HG02759 (cell line): ENCODE data around the gene SYNPO2.
"Not testable (repeated sequence)": the region's sequence is repeated elsewhere in the genome, so short reads cannot be mapped to it uniquely, and the experiment has no call there.

ENCODE experiments used
- ATAC-seq: cut with Tn5 transposase; IDR thresholded peaks from one replicate; pipeline ENCODE4 v1.9.1; 2021; ENCODE audit warnings: mild to moderate bottlenecking, moderate library complexity; ENCODE audit not compliant: unreplicated experiment

SYNPO2 gene

DNA sequence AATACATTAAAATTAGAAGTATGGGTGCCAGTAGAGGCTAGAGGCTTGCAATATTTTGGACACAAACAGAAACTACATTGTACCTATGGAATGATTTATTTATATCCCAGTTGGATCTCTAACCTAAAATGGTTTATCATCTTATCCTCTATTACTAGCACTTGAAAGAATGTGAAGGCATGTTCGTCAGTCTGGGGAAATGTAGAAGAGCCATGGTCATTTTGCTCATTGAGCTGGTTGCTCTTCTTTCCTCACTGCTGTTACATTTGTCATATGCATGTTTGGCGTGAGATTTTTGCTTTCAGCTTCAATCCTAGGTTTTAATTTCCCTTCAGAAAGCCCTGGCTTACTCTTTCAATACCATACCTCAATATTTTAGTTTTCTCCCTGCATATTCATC is 164.6 kb downstream of the SYNPO2 start:
- ATAC-seq, result no peak

GRCh38 chr4:119053997-119054396 is 165.3 kb downstream of the SYNPO2 start:
- no peak for ATAC-seq

DNA sequence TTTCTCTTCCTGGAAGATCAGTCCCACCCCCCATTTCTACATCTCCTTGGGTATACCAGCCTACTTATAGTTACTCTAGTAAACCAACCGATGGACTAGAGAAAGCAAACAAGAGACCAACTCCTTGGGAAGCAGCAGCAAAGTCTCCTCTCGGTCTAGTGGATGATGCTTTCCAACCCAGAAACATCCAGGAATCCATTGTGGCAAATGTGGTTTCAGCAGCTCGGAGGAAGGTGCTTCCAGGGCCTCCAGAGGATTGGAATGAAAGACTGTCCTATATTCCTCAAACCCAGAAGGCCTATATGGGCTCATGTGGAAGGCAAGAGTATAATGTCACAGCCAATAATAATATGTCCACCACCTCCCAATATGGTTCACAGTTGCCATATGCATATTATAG is 168.8 kb downstream of the SYNPO2 start:
- ATAC-seq, result no peak

- ATAC-seq, result no peak
These were observed 170.6 kb downstream of the SYNPO2 start for GRCh38 chr4:119059221-119059620.

DNA sequence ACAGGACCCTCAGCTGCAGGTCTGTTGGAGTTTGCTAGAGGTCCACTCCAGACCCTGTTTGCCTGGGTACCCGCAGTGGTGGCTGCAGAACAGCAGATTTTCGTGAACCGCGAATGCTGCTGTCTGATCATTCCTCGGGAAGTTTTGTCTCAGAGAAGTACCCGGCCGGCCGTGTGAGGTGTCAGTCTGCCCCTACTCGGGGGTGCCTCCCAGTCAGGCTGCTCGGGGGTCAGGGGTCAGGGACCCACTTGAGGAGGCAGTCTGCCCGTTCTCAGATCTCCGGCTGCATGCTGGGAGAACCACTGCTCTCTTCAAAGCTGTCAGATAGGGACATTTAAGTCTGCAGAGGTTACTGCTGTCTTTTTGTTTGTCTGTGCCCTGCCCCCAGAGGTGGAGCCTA is 178.5 kb downstream of the SYNPO2 start:
- not testable (repeated sequence) for ATAC-seq

DNA sequence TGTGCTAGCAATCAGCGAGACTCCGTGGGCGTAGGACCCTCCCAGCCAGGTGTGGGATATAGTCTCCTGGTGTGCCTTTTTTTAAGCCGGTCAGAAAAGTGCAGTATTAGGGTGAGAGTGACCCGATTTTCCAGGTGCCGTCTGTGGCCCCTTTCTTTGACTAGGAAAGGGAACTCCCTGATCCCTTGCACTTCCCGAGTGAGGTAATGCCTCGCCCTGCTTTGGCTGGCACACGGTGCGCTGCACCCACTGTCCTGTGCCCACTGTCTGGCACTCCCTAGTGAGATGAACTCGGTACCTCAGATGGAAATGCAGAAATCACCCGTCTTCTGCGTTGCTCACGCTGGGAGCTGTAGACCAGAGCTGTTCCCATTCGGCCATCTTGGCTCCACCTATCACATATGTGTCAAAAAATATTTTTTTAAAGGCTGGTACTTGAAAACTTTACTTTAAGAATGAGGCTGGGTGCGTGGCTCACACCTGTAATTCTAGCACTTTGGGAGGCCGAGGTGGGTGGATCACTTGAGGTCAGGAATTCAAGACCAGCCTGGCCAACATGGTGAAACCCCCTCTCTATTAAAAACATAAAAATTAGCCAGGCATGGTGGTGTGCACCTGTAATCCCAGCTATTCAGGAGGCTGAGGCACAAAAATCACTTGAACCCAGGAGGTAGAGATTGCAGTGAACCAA is 179.2 kb downstream of the SYNPO2 start:
- ATAC-seq, result not testable (repeated sequence)

DNA sequence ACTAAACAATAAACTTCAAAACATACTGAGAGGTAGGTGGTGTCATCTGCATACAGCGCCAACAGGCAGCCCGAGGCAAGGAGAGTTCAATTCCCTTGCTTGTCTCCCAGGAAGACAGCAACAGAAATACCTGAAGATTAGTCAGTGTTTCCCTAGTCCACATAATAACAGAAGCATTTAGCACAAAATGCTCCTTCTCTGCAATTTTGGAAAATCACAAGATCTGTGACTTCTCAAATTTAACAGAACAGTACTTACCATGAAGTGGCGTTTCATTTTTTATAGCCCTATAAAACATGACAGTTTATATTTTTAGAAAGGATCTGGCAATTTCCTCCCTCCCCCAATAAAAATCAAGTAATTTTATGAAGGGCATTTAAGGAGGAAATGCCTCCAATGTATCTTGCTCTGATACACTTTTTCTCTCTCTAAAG is 179.9 kb downstream of the SYNPO2 start:
- ATAC-seq, result no peak

DNA sequence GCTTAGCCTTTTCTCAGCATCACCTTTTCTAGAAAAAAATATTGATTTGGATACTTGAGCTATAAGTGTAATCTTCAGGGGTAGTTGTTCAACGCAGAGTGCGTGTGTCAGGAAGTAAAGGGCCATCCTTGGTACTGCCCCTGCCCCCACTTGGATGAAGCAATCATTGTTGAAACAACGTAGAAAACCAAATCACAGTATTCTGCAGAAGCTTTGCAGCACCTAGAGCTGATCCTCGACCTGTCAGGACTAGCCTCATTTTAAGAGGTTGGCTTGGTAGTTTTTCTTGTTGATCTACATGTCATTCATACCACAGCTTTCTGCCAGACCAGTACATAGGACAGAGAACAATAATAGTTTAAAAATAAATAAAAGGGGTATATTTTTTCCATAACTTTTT is 181.6 kb downstream of the SYNPO2 start:
- no peak for ATAC-seq

GRCh38 chr4:119080721-119081541 is 192.3 kb downstream of the SYNPO2 start:
- ATAC-seq, result no peak

GRCh38 chr4:119081542-119081859 is 192.8 kb downstream of the SYNPO2 start:
- no peak for ATAC-seq

- ATAC-seq, result no peak
These were observed 193.3 kb downstream of the SYNPO2 start for GRCh38 chr4:119081943-119082342.

DNA sequence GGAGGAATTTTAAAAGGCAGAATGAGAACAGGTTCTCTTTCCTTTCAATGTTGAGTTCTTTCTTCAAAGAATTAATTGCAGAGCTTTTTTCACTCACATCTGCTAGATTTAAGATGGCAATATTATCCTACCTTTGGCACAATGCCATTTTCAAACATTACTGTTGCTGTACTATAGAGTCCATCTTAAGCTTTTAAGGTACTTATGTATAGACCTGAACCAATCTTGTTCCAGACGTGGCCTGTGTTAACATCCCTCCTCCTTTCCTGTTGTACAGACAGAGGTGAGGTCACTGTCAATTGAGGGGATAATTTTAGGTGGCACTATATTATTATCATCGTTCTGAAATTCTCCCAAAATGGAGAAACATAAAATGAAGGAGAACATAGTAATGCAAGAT is 194.0 kb downstream of the SYNPO2 start:
- no peak for ATAC-seq

GRCh38 chr4:119084513-119084912 is 195.9 kb downstream of the SYNPO2 start:
- no peak for ATAC-seq

- ATAC-seq, result no peak
These were observed 198.5 kb downstream of the SYNPO2 start for GRCh38 chr4:119087121-119087520.

DNA sequence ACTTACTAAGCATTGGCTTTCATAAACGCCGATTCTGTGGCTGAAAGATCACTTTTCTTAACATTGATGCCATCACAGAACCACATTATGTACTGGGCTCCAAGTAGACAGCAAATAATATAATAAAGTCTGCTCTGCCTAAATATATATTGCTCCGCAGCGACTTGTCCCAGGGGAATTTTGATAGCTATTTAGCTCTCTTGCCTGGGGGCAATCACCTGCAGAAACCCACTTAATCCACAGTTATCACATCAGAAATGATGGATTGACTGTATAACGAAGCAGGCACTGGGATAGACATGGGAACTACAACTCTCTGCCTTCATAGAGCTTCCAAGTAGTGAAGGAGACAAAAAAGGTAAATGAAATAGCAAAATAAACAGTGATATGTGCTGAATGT is 199.0 kb downstream of the SYNPO2 start:
- ATAC-seq, result no peak

DNA sequence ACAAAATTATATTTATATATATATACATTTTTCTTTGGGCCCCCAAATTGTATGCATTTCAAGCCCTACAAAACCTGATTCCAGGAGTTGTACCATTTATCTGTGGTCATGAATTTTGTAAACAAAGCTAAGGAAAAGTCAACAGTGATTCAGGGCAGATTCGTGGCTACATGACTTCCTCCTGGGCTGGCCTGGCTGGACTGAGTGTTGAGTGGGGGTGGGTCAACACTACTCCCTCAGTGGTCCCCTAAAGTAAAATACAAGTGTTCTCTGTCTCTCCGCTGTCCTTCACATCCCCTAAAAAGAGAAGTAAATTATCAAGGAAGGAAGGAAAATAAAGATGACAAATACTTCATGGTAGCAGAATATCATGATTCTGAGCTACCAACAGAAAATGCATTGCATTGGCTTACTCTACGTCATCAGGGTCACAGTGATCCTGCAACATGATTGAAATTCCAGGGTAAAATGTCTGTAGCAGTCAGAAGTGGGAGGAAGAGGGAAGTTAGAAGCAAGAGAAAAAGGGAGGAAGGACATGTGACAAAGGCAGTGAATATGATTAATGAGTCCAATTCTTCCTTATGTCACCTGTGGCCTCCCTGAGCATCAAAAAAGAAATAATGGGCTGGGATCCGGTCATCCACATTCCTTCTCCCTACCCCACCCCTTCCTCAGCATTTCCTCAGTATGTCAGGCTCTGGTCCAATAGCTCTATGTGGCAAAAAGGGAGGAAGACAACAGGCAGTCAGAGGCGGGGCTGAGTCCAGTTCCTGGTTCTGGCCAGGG is 204.6 kb downstream of the SYNPO2 start:
- ATAC-seq, result no peak

- no peak for ATAC-seq
These were observed 208.7 kb downstream of the SYNPO2 start for GRCh38 chr4:119097282-119097900.

DNA sequence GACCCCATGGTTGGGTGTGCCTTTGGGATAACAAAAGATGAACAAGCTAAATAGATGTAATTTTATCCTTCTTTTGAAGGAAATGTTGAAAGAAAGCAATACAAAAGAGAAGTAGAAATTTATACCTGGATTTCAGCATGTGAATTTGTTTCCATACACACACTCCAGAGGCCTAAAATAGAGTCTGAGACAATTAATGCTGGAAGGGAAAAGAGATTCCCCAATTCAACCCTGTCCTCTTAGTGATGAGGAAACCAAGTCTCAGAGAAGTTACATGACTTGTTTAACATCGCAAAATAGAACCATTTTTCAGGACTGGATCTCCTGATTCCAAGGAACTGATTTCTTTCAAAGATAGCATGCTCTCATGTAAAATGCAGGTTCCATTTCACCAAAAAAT is 209.7 kb downstream of the SYNPO2 start:
- ATAC-seq, result no peak

- ATAC-seq, result no peak
These were observed 210.7 kb downstream of the SYNPO2 start for GRCh38 chr4:119099227-119099810.

DNA sequence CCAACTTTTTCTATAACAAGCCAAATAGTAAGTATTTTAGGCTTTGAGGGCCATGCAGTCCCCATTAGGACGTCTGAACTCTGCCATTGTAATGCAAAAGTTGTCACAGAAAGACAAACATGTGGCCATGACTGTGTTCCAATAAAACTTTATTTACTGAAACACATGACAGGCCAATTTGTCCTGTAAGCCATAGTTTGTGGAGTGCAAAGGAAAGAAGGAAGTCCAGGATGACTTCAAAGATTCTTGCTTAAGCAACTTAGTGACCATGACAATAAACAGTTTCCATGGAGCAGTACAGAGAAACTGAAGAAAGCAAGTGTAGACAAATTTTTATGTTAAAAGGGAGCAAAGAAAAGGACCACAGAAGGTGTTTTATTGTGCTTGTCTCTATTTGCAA is 212.0 kb downstream of the SYNPO2 start:
- no peak for ATAC-seq

DNA sequence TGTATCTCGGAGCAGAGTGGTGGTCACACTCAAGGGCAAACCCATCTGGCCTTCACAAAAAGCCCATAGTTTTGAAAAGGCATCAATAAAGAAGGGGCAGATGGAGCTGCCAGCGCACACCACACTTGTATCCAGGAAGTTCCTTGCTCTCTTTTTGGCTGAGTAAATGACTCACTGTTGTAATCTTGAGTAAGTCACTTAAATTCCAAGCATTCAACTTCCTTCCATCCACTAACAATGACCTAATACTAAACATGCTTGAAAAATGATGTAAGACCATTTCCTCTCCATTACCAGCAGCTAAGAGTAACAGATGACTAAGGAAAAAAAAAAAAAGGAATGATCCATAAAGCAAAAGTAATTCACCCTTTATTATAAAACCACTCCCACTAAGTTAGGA is 214.6 kb downstream of the SYNPO2 start:
- ATAC-seq, result no peak
